Loucy (cell line): ENCODE data around the gene C7orf57.

Source experiments
- CTCF ChIP-seq: fragments of 200-600 bp; sonication (generic); conservative IDR thresholded peaks from 2 replicates; pipeline ENCODE4 v1.5.1; 2014; ENCODE audit warnings: mild to moderate bottlenecking, antibody characterized with exemption, low read length
- EZH2phosphoT487 ChIP-seq: fragments of 200-600 bp; IDR thresholded peaks from 2 replicates; pipeline ENCODE4 v1.6.1; 2018; ENCODE audit warnings: antibody characterized with exemption, mild to moderate bottlenecking, moderate library complexity, borderline replicate concordance

GRCh38 chr7:48107926-48108472 lies 72.7 kb downstream of the C7orf57 start:
- TF ChIP-seq CTCF (no peak), EZH2phosphoT487 (no peak)
